ENCODE measurements around the gene RFNG.

DNA sequence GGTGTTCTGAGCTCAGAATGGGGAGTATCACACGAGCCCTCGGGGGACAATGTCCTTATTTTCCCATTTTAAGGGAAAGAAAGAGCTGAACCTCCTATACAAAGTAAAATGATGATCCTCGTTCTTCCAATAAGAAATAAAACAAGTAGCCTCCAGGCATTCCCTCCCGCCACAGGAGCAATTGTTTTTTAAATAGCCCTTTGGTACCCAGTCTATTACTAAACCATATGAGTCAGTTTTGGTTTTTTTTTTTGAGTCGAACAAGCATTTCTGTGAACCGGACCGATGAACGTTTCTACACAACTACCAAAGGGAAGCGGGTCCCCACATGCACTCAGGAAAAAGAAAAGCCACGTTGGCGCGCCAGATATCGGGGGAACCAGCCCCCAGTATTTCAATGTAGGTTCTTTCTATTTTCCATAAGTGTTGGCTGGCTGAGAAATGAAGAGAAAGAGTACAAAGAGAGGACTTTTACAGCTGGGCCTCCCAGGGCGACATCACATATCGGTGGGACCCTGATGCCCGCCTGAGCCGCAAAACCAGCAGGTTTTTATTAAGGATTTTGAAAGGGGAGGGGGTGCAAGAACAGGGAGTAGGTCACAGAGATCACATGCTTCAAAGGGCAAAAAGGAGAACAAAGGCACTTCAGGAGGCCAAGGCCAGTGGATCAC lies 10.3 kb downstream of the RFNG start:
- TF ChIP-seq, protein P1, sequence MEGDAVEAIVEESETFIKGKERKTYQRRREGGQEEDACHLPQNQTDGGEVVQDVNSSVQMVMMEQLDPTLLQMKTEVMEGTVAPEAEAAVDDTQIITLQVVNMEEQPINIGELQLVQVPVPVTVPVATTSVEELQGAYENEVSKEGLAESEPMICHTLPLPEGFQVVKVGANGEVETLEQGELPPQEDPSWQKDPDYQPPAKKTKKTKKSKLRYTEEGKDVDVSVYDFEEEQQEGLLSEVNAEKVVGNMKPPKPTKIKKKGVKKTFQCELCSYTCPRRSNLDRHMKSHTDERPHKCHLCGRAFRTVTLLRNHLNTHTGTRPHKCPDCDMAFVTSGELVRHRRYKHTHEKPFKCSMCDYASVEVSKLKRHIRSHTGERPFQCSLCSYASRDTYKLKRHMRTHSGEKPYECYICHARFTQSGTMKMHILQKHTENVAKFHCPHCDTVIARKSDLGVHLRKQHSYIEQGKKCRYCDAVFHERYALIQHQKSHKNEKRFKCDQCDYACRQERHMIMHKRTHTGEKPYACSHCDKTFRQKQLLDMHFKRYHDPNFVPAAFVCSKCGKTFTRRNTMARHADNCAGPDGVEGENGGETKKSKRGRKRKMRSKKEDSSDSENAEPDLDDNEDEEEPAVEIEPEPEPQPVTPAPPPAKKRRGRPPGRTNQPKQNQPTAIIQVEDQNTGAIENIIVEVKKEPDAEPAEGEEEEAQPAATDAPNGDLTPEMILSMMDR (conservative IDR thresholded peaks at IDR 0.05; ENCODE audit: low read depth, low read length) = no peak
- no peak for TF ChIP-seq MXI1 (IDR thresholded peaks at IDR 0.05; ENCODE audit: borderline replicate concordance, low read depth, low read length)
- no peak for TF ChIP-seq POLR2A (IDR thresholded peaks at IDR 0.05; ENCODE audit: low read depth, low read length)
- no peak for TF ChIP-seq BHLHE40 (IDR thresholded peaks at IDR 0.05; ENCODE audit: low read depth, low read length)
- no peak for TF ChIP-seq RCOR1 (IDR thresholded peaks at IDR 0.05; ENCODE audit: insufficient replicate concordance, low read length)
- TF ChIP-seq CHD1 (IDR thresholded peaks at IDR 0.05; ENCODE audit: low read depth, low read length) = no peak
- TF ChIP-seq MAFK (IDR thresholded peaks at IDR 0.05; ENCODE audit: low read depth, low read length) = no peak
